ENCODE measurements around the gene DEPDC5.
"Not testable (repeated sequence)": the region's sequence is repeated elsewhere in the genome, so short reads cannot be mapped to it uniquely, and the experiment has no call there.

Gene DEPDC5

GRCh38 chr22:31815383-31815814 lies 61.6 kb downstream of the DEPDC5 start:
- not testable (repeated sequence) for DNase-seq

- DNase-seq: no peak
Observed at GRCh38 chr22:31816750-31817149, 62.9 kb downstream of the DEPDC5 start.

GRCh38 chr22:31818481-31819392 lies 64.9 kb downstream of the DEPDC5 start:
- DNase-seq: no peak

GRCh38 chr22:31820655-31821054 lies 66.8 kb downstream of the DEPDC5 start:
- no peak for DNase-seq

GRCh38 chr22:31821572-31821971 lies 67.8 kb downstream of the DEPDC5 start:
- DNase-seq: no peak

- no peak for DNase-seq
Observed at GRCh38 chr22:31822523-31822922, 68.7 kb downstream of the DEPDC5 start.

- no peak for DNase-seq
Observed at GRCh38 chr22:31825513-31825912, 71.7 kb downstream of the DEPDC5 start.

- no peak for DNase-seq
Observed at GRCh38 chr22:31826443-31826842, 72.6 kb downstream of the DEPDC5 start.

GRCh38 chr22:31828739-31829138 lies 74.9 kb downstream of the DEPDC5 start:
- no peak for DNase-seq

GRCh38 chr22:31829505-31829904 lies 75.7 kb downstream of the DEPDC5 start:
- DNase-seq: no peak

- DNase-seq: no peak
Observed at GRCh38 chr22:31830721-31831070, 76.9 kb downstream of the DEPDC5 start.

- DNase-seq: no peak
Observed at GRCh38 chr22:31833930-31834329, 80.1 kb downstream of the DEPDC5 start.

- DNase-seq: no peak
Observed at GRCh38 chr22:31836010-31836409, 82.2 kb downstream of the DEPDC5 start.

- no peak for DNase-seq
Observed at GRCh38 chr22:31838917-31839316, 85.1 kb downstream of the DEPDC5 start.

GRCh38 chr22:31839986-31840385 lies 86.2 kb downstream of the DEPDC5 start:
- DNase-seq: no peak

GRCh38 chr22:31840585-31840984 lies 86.8 kb downstream of the DEPDC5 start:
- DNase-seq: no peak

GRCh38 chr22:31841078-31841827 lies 87.4 kb downstream of the DEPDC5 start:
- no peak for DNase-seq

GRCh38 chr22:31843526-31843925 lies 89.7 kb downstream of the DEPDC5 start:
- no peak for DNase-seq

- DNase-seq: no peak
Observed at GRCh38 chr22:31844941-31845340, 91.1 kb downstream of the DEPDC5 start.

- no peak for DNase-seq
Observed at GRCh38 chr22:31846161-31847115, 92.6 kb downstream of the DEPDC5 start.

GRCh38 chr22:31848411-31848810 lies 94.6 kb downstream of the DEPDC5 start:
- no peak for DNase-seq

GRCh38 chr22:31850135-31850534 lies 96.3 kb downstream of the DEPDC5 start:
- no peak for DNase-seq
